Mesodermal cell (in vitro differentiated cells): ENCODE measurements around the gene CCDC182.

Experiments
- H3K27ac ChIP-seq: 2 replicates; pipeline ENCODE4 v1.7.0; 2013; ENCODE audit warnings: mild to moderate bottlenecking, low read depth, low read length, moderate library complexity; ENCODE audit not compliant: severe bottlenecking
- H3K36me3 ChIP-seq: 2 replicates; pipeline ENCODE4 v1.7.1; 2013; ENCODE audit warnings: mild to moderate bottlenecking, low read length, moderate library complexity; ENCODE audit not compliant: control insufficient read depth, insufficient read depth
- H3K4me1 ChIP-seq: one replicate; pipeline ENCODE4 v1.7.1; 2013; ENCODE audit warnings: mild to moderate bottlenecking, low read length; ENCODE audit not compliant: insufficient read depth, control insufficient read depth, poor library complexity, severe bottlenecking
- H3K4me3 ChIP-seq: 2 replicates; pipeline ENCODE4 v1.7.0; 2013; ENCODE audit warnings: low read length, control low read depth, mild to moderate bottlenecking; ENCODE audit not compliant: insufficient read depth, poor library complexity, severe bottlenecking; ENCODE audit errors: extremely low read depth
- H3K9me3 ChIP-seq: 2 replicates; pipeline ENCODE4 v1.7.1; 2013; ENCODE audit warnings: mild to moderate bottlenecking, low read length, moderate library complexity; ENCODE audit not compliant: control insufficient read depth
- WGBS, 2 experiments: methylation state at CpG; one replicate each; pipeline ENCODE4 v1.1.5; 2013; ENCODE audit warnings: missing lambda C conversion rate in 2 of 2; ENCODE audit not compliant: insufficient coverage in 2 of 2; 5-methylcytosine and 5-hydroxymethylcytosine counted together

Gene CCDC182

DNA sequence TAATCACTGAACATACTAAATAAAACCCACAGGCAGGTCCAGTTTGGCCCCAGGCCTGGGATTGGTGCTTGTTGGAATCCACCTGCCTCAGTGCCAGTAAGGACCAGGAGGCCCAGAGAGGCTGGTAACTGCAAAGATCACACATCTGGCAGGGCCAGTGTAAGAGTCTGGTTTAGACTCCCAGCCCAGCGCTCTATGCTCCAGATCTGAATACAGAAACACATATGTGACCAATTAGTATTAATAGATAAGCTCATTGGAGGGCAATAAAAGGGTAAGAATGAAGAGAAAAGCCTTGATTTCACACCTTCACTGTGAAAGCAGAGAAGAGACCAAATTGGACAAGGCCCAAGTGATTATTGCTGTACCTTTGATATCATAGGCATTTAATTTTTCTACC lies 13.6 kb upstream of the CCDC182 start:
- Histone ChIP-seq H3K36me3 (no peaks in the 10 kb centered on the region), H3K9me3 (no peaks in the 10 kb centered on the region), H3K4me1 (peaks cover 7% of the 10 kb centered on the region), H3K27ac (no peak overlapping the region), H3K4me3 (no peak overlapping the region)
- no CpG with 5 or more reads among the region's 1 CpG for WGBS, 2 experiments

DNA sequence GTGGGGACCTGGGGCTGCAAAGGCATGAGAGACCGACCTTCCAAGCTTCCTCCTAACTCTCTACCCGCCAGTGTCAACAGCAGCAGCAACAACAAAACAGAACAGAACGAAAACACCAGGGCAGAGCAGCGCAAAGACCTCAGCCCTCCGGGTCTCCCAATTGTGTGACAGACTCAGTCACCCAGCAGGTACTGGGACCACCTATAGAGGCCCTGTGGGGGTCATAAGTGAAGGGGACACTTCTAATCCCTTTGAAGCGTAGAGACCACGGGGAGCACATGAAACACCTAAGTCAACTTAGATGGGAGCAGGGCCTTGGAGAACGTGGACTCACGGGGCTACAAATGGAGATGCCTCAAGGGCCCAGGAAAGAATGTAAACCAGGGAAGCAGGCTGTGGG lies 12.6 kb upstream of the CCDC182 start:
- no peaks in the 10 kb centered on the region for H3K36me3 ChIP-seq
- H3K4me1 ChIP-seq, result peaks cover 7% of the 10 kb centered on the region
- WGBS, 2 experiments, result 81 to 90% methylated on average over 6 to 7 of the region's 9 CpGs
- H3K9me3 ChIP-seq, result no peaks in the 10 kb centered on the region
- H3K4me3 ChIP-seq, result no peak overlapping the region
- H3K27ac ChIP-seq, result peak overlapping the region; percentile 13

DNA sequence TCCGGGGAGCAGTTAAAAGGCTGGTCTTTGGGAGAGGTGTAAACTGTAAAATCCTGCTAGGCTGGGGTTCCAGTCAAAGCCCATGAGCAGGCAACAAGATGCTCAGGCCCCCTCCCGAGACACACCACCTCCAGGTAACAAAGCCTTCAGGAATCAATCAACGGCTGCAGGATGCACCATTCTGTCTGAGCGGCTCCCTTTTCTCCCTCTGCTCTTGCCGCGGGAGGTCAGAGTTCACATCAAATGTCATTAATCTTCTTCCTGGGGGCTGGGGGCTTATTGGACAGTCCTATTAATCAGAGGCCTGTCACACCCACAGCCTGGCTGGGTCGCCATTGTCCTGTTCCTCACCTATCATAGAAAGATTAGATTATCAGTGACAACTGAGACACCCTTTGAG lies 11.9 kb upstream of the CCDC182 start:
- Histone ChIP-seq H3K36me3 (no peaks in the 10 kb centered on the region), H3K27ac (peak overlapping the region; percentile 29), H3K4me3 (no peak overlapping the region), H3K9me3 (no peaks in the 10 kb centered on the region), H3K4me1 (peaks cover 7% of the 10 kb centered on the region)
- 61 to 66% methylated on average over 6 of the region's 7 CpGs for WGBS, 2 experiments

DNA sequence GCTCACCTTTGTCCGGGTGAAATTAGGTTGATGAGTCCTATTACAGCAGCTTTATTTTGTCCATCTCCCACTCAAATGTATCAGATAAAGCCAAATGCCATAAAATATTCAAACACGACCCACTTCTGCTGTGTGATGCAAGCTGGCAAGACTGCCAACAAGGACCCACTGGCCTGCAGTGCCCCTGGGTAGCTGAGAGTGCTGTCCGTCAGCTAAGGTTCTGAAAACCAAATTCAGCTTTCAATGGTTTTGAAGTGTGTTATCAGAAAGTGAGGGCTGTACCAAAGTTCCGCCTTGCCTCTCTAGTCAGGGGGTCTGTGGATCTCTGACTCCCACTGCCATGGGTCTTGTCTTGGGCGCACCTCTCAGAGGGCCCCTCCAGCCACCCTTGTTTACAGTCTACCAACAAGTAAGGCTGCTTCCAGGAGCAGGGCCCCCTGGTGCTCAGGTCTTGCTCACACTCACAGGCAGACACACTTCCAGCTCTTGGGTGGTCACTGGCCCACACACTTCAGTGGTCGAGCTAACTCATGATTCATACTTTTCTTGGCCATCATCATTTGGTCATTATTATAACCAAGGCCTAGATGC lies 10.5 kb upstream of the CCDC182 start:
- Histone ChIP-seq H3K4me3 (no peak overlapping the region), H3K27ac (no peak overlapping the region), H3K9me3 (no peaks in the 10 kb centered on the region), H3K36me3 (no peaks in the 10 kb centered on the region), H3K4me1 (peaks cover 14% of the 10 kb centered on the region)
- 87 to 98% methylated on average over 5 to 6 of the region's 6 CpGs for WGBS, 2 experiments

DNA sequence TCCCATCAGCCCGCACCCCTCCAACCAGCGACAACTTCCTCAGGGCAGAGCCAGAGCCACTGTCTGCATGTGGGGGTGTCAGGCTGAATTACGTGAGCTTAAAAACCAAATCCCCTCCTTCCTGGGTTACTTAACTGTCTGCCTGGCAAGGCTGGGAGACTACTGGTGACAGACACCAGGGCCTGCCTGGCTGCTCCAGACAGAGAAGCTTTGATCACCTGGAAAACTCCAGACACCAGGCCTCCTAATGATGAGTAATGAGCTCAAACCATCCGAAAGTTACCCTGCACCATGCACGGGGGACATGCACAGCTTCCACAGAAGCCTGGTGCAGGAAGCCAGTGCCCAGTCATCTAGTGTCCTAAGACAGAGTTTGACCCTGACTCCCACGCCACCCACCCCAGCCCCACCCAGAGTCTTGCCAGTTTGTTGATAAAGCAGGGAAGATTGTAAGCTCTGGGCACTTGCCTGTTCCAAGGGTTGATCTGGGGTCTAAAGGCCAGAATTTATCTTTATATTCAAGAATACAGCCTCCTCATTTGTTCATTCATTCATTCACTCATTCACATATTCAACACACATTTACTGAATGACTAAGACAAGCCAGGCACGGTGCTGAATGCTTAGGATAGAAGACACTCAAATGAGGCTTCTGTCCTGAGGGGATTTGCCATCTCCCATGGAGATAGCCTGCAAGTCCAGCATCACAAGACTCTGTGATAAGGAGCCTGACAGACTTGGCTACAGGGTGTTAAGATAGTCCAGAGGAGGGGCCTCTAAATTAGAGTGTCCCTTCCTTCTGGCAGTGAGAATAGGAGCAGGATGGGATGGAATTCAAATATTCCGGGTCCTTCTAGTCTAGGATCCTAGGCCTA lies 7.2 kb upstream of the CCDC182 start:
- no peaks in the 10 kb centered on the region for H3K9me3 ChIP-seq
- no peaks in the 10 kb centered on the region for H3K36me3 ChIP-seq
- WGBS, 2 experiments, result 74 to 75% methylated on average over 4 of the region's 8 CpGs
- H3K27ac ChIP-seq, result peak overlapping the region; percentile 58
- peaks cover 24% of the 10 kb centered on the region for H3K4me1 ChIP-seq
- no peak overlapping the region for H3K4me3 ChIP-seq

DNA sequence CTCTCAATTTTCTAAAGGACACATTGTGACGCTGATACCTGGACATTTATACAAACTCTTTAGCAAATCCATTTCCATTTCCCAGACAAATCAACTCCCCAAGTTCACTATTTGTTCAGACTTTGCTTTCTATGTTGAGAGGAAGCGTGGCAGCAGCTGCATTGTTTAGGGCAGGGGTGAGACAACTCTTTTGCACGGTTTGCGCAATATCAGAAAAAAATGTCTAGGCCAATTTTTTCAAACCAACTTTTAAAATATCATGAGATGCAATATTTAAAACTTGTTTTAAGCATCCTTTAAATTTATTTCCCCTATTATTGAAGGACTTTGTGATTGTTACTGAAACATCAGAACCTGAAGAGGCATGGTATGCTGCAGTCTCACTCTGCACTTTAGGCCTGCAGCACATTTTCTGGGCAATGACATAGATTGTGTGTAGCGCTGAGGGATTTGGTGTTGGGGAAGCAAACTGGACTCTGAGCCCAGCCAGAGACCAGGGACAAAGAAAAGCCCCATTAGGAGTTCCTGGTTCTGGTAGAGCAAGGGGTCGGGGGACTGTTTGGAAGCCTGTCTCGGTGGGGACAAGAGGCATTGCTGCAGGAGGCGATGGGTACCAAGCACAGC lies 6.4 kb upstream of the CCDC182 start:
- peaks cover 24% of the 10 kb centered on the region for H3K4me1 ChIP-seq
- 98 to 100% methylated on average over 4 to 6 of the region's 8 CpGs for WGBS, 2 experiments
- peak overlapping the region; percentile 58 for H3K27ac ChIP-seq
- H3K4me3 ChIP-seq, result no peak overlapping the region
- H3K36me3 ChIP-seq, result no peaks in the 10 kb centered on the region
- no peaks in the 10 kb centered on the region for H3K9me3 ChIP-seq

DNA sequence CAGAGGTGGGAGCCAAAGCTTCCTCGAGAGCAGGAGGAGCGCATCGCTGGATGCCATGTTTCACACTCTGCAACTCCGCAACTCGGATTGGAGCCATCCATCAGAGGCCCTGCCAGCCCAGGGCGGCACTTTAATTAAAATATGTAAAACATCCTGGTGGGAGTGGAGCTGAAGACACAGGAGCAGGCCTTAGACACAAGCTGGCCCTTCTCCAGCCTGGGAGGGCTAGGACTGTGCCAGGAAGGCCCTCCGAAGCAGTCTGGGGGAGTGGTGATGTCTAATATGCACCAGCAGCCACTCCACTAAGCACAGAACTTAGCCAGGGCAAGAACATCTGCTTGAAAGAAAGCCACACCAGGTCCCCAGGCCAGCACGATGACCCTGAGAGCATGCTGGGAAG lies 5.8 kb upstream of the CCDC182 start:
- 88 to 92% methylated on average over 4 to 7 of the region's 8 CpGs for WGBS, 2 experiments

DNA sequence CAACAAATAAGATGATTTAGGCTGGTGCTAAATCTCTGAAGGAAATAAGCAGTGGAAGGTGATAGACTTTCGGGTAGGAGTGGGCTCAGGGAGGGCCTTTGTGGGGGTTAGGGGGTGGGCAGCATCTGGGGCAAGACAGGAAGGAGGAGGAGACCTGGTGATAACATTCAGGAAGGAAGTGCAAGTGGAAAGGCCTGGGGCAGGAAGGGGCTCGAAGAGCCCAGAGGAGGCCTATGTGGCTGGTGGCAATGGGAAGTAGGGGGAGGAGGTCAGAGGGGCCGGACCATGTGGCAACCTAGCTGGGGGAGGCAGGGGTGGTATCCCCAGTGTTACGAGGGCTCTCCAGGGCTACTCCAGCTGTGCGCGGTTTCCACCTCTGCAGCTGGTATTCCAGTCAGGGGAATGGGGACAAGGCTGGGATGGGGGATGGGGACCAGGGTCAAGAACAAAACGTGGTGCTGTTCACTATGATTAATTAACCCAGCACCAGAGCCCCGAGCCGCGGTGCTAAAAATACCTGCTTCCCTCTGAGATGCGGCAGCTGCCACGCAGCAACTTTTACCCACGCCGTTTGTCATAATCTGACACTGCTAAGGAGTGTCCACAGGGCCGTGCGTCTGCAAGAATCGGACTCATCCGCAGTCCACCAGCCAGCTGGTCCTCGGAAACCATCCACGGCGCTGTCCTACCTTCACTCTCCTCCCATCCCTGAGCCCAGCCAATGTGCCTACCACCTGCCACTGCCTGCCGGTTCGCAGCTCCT lies 5.2 kb upstream of the CCDC182 start:
- Histone ChIP-seq H3K9me3 (no peaks in the 10 kb centered on the region), H3K4me1 (peaks cover 24% of the 10 kb centered on the region), H3K4me3 (no peak overlapping the region), H3K27ac (no peak overlapping the region), H3K36me3 (no peaks in the 10 kb centered on the region)
- WGBS, 2 experiments, result 85 to 88% methylated on average over 13 to 20 of the region's 23 CpGs

More for the DNA sequence above, 5.8 kb upstream of the CCDC182 start:
- Histone ChIP-seq H3K4me1 (peaks cover 24% of the 10 kb centered on the region), H3K36me3 (no peaks in the 10 kb centered on the region), H3K27ac (no peak overlapping the region), H3K4me3 (no peak overlapping the region), H3K9me3 (no peaks in the 10 kb centered on the region)

DNA sequence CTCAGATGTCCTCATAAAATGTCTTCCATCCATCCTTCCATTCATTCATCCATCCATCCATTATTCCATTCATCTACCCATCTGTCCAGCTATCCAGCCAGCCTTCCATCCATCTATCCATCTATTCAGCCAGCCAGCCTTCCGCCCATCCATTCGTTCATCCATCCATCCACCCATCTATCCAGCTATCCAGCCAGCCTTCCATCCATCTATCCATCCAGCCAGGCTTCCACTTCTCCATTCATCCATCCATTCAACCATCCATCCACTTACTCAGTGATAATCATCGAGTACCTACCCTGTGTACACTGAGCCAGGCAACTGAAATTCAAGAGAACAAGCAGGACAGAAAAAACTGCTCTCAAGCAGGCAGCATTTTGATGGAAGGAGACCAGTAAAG lies 4.6 kb upstream of the CCDC182 start:
- peaks cover 24% of the 10 kb centered on the region for H3K4me1 ChIP-seq
- no peak overlapping the region for H3K27ac ChIP-seq
- no peak overlapping the region for H3K4me3 ChIP-seq
- H3K36me3 ChIP-seq, result no peaks in the 10 kb centered on the region
- 89 to 97% methylated on average over 2 to 3 of the region's 3 CpGs for WGBS, 2 experiments
- H3K9me3 ChIP-seq, result no peaks in the 10 kb centered on the region

DNA sequence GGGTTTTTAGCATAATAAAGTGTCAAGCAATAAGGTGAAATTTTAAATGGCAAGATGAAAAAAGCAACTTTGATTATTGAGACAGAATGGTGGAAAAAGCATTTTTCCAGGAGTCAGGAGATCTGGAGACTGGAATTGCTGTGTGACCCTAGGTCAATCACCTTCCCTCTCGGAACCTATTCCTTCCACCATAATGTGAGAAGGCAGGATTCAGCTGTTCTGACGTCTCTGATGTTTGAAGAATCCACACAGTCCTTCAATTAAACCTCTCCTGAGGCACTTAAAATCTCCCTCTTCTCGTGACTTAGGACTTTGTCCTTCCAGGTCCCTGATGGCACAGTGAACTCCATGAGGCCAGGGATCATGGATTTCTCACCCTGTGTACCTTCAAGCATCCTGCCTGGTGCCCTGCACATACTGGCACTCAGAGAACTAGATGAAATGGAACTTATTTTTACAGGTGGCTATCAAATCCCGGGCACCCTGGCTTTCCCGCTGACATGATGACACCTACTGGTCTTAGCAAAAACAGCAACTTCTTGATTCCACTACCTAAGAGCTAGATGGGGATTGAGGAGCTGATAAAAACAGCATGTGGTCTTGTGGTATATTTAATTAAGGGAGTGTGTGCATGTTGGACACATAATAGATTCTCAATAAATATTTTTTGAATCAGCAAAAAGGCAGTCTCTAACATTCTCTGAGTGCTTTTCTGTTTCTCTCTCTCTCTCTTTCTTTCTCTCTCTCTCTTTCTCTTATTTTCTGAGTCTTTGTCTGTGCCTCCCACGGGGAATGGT lies 2.3 kb upstream of the CCDC182 start:
- Histone ChIP-seq H3K4me3 (no peak overlapping the region), H3K36me3 (no peaks in the 10 kb centered on the region), H3K27ac (no peak overlapping the region), H3K9me3 (no peaks in the 10 kb centered on the region), H3K4me1 (peaks cover 21% of the 10 kb centered on the region)
- 60 to 65% methylated on average over 3 to 4 of the region's 6 CpGs for WGBS, 2 experiments
